ENCODE results near the gene DNMT3A. TPM values are rescaled to one million over a fixed set of nuclear protein-coding genes. Genes with fewer than 3 reads are reported as not detected.

The DNMT3A gene
- total and polyA plus RNA-seq, 2 donors (not counting 1 experiment from before 2014, with no cell fraction given), result 8.9 to 24.5 TPM

DNA sequence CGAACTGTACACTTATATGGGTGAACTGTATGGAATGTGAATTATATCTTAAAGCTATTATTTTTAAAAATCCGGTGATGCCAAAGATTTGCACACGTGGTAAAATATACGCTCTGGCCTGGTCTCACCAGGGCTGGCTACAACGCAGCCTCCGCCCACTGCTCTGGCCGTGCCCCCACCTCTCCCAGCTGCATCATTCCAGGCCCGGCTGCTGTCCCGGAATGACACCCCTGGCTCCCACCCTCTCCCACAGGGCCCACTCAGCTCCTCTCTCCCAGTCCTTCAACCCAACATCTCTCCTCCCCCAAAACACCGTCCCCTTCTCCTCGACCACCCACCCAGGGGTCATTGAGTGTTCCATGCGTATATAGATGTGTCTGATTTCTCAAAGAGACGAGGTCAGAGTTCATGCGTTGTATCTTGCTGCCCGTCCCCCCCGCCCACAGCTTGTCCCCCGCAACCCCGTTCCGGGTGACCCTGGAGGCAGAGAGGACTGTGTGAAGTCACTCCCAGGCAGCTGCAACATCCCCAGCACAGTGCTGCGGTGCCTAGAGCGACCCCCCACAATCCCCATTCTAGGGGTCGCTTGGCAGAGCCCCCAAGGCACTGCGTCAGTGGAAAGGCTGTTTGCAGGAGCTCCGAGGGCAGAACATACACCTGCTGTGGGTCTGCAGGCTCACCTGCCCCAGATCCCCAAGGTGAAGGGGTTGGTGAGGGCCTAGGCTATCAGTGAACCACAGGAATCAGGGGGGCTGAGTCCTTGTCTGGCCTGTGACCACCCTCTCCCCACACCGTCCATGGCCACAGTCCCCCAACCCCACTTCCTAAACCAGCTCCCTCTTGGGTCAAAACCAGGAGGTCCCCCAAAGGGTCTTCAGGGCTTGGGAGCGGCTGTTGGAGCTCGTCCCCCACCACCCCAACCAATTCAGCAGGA is 13.3 kb downstream of the DNMT3A start:
- no peak for ATAC-seq (ENCODE audit: low read depth)
- no peak overlapping the region for H3K4me3 Mint-ChIP-seq

More for the DNA sequence above, 13.3 kb downstream of the DNMT3A start:
- peaks cover 19% of the 10 kb centered on the region for H3K4me1 Mint-ChIP-seq
- WGBS (ENCODE audit: insufficient coverage), result 95% methylated on average over 15 of the region's 27 CpGs
- peaks cover 73% of the 10 kb centered on the region for H4K20me1 ChIP-seq (ENCODE audit: control insufficient read depth, insufficient read depth, low read length, poor library complexity, severe bottlenecking)
- TF ChIP-seq, protein P1, sequence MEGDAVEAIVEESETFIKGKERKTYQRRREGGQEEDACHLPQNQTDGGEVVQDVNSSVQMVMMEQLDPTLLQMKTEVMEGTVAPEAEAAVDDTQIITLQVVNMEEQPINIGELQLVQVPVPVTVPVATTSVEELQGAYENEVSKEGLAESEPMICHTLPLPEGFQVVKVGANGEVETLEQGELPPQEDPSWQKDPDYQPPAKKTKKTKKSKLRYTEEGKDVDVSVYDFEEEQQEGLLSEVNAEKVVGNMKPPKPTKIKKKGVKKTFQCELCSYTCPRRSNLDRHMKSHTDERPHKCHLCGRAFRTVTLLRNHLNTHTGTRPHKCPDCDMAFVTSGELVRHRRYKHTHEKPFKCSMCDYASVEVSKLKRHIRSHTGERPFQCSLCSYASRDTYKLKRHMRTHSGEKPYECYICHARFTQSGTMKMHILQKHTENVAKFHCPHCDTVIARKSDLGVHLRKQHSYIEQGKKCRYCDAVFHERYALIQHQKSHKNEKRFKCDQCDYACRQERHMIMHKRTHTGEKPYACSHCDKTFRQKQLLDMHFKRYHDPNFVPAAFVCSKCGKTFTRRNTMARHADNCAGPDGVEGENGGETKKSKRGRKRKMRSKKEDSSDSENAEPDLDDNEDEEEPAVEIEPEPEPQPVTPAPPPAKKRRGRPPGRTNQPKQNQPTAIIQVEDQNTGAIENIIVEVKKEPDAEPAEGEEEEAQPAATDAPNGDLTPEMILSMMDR (IDR thresholded peaks at IDR 0.05), result no peak
- TF ChIP-seq EZH2 (IDR thresholded peaks at IDR 0.05; ENCODE audit: borderline replicate concordance, insufficient read depth, low read depth, low read length, poor library complexity, severe bottlenecking), result no peak
- no peak overlapping the region for H3K27ac Mint-ChIP-seq
- H2AFZ ChIP-seq (ENCODE audit: insufficient read depth, low read depth, low read length, poor library complexity, severe bottlenecking), result no peak overlapping the region
- DNase-seq, result no peak
- H3K4me3 ChIP-seq (ENCODE audit: control extremely low read depth in 1 of 5, extremely low read depth in 1 of 5, insufficient read depth in 1 of 5, low read depth in 2 of 5, low read length in 4 of 5), result no peak overlapping the region
- no peak overlapping the region for H3K27ac ChIP-seq (ENCODE audit: low read length in 2 of 2)
- peaks cover 1 to 19% (median 15%) of the 10 kb centered on the region in 3 donors for H3K9me3 ChIP-seq (ENCODE audit: control extremely low read depth in 1 of 3, control insufficient read depth in 2 of 3, insufficient read depth in 1 of 3, low read length in 2 of 3)
- no peaks in the 10 kb centered on the region for H3K27me3 Mint-ChIP-seq
- no peaks in the 10 kb centered on the region for H3K4me1 ChIP-seq (ENCODE audit: control insufficient read depth in 2 of 2, insufficient read depth in 2 of 2, low read length in 2 of 2)
- peaks cover 5% of the 10 kb centered on the region for H3K9me3 Mint-ChIP-seq (ENCODE audit: insufficient read depth)
- POLR2A ChIA-PET, result no interaction called here
- intact Hi-C loops (cut with micrococcal nuclease), result no loop called here
- H3K79me2 ChIP-seq (ENCODE audit: control insufficient read depth, insufficient read depth, low read length), result peaks cover 67% of the 10 kb centered on the region
- H3K9ac ChIP-seq (ENCODE audit: low read length), result no peak overlapping the region
- CTCF ChIA-PET, result interaction anchor here (0.9 kb wide), 1 partner anchor 19 kb away, joined by 3 read pairs; no protein-coding TSS in a partner anchor
- no peak overlapping the region for H3K4me2 ChIP-seq (replicated peaks; ENCODE audit: low read depth, low read length, poor library complexity, severe bottlenecking)
- H3K36me3 ChIP-seq (replicated peaks in 1 of 2; ENCODE audit: control extremely low read depth in 1 of 2, control insufficient read depth in 1 of 2, extremely low read depth in 1 of 2, insufficient read depth in 2 of 2, low read length in 1 of 2), result peaks cover 0 to 2% of the 10 kb centered on the region in 2 experiments
- peaks cover 0 to 12% (median 4%) of the 10 kb centered on the region in 4 experiments for H3K27me3 ChIP-seq (replicated peaks in 1 of 4; ENCODE audit: control extremely low read depth in 1 of 4, control insufficient read depth in 3 of 4, insufficient read depth in 4 of 4, low read length in 3 of 4)

Data from B cell (primary cell).